A673 (cell line): Measurements from ENCODE around the gene CDC37. TPM values are rescaled to one million over a fixed set of nuclear protein-coding genes. Genes with fewer than 3 reads are reported as not detected.

Source experiments
- BruUV-seq: library from RNA; stranded (reverse); fragments of 400-500 nt; replicated peaks from 2 replicates; lab custom pipeline; 2021; lab: Mats Ljungman, UMichigan
- CTCF ChIA-PET: fragments of 300-600 bp; sonication (Branson Sonifier 250); formaldehyde crosslinking; loops from one replicate; lab custom pipeline; 2022; ENCODE audit warnings: antibody characterized with exemption; lab: Charles Lee
- POLR2A ChIA-PET: fragments of 300-600 bp; sonication (Branson Sonifier 250); formaldehyde crosslinking; loops from one replicate; lab custom pipeline; 2022; ENCODE audit warnings: antibody characterized with exemption; ENCODE audit not compliant: low non-redundant PET; lab: Charles Lee
- DNase-seq: peaks from one replicate; pipeline ENCODE4 v3.0.0-alpha.2; 2015; ENCODE audit warnings: low spot score
- H3K27ac ChIP-seq: fragments of 200-600 bp; sonication (generic); 2 replicates; pipeline ENCODE4 v1.5.1; 2016; ENCODE audit warnings: mixed run types, low read depth, mild to moderate bottlenecking, mixed read lengths, antibody characterized with exemption, low read length; ENCODE audit not compliant: poor library complexity, severe bottlenecking
- H3K27me3 ChIP-seq: fragments of 200-600 bp; sonication (generic); replicated peaks from 2 replicates; pipeline ENCODE4 v1.6.1; 2017; ENCODE audit warnings: mixed run types, low read depth, mild to moderate bottlenecking, mixed read lengths, antibody characterized with exemption, low read length; ENCODE audit not compliant: insufficient read depth, poor library complexity
- H3K36me3 ChIP-seq: fragments of 200-600 bp; sonication (generic); 2 replicates; pipeline ENCODE4 v1.6.1; 2016; ENCODE audit warnings: mixed run types, mild to moderate bottlenecking, mixed read lengths, antibody characterized with exemption, low read length; ENCODE audit not compliant: insufficient read depth, poor library complexity, severe bottlenecking
- H3K4me1 ChIP-seq: fragments of 200-600 bp; sonication (generic); 2 replicates; pipeline ENCODE4 v1.6.1; 2017; ENCODE audit warnings: mixed run types, mild to moderate bottlenecking, mixed read lengths, antibody characterized with exemption, low read length; ENCODE audit not compliant: insufficient read depth, poor library complexity, severe bottlenecking
- H3K4me3 ChIP-seq: fragments of 200-600 bp; sonication (generic); 2 replicates; pipeline ENCODE4 v1.5.1; 2016; ENCODE audit warnings: low read depth, mixed run types, mild to moderate bottlenecking, mixed read lengths, low read length; ENCODE audit not compliant: poor library complexity, severe bottlenecking
- H3K9me3 ChIP-seq: fragments of 200-600 bp; sonication (generic); 2 replicates; pipeline ENCODE4 v1.6.1; 2016; ENCODE audit warnings: mixed run types, low read depth, mild to moderate bottlenecking, mixed read lengths, antibody characterized with exemption, low read length; ENCODE audit not compliant: poor library complexity, severe bottlenecking
- CTCF ChIP-seq: fragments of 300-800, 200-600 bp; sonication (generic); conservative IDR thresholded peaks from 2 replicates; pipeline ENCODE4 v1.5.1; 2017; ENCODE audit warnings: low read depth, mild to moderate bottlenecking, antibody characterized with exemption, low read length, moderate library complexity, mixed read lengths
- EZH2 ChIP-seq: fragments of 200-600 bp; sonication (generic); IDR thresholded peaks from 2 replicates; pipeline ENCODE4 v1.6.1; 2017; ENCODE audit warnings: borderline replicate concordance, low read depth, mild to moderate bottlenecking, mixed read lengths, antibody characterized with exemption, low read length; ENCODE audit not compliant: poor library complexity, severe bottlenecking
- intact Hi-C: fragments of 100-400 bp; cut with micrococcal nuclease; formaldehyde crosslinking; loops from one replicate; pipeline ENCODE4 v1.10.0; 2022; ENCODE audit not compliant: unreplicated experiment
- total RNA-seq: library from RNA; stranded (reverse); gene quantifications from 2 replicates; pipeline ENCODE4 v1.2.3, GENCODE V29; 2021

CDC37 gene
- total RNA-seq, 1 experiment from 2014 or later = 288 TPM

DNA sequence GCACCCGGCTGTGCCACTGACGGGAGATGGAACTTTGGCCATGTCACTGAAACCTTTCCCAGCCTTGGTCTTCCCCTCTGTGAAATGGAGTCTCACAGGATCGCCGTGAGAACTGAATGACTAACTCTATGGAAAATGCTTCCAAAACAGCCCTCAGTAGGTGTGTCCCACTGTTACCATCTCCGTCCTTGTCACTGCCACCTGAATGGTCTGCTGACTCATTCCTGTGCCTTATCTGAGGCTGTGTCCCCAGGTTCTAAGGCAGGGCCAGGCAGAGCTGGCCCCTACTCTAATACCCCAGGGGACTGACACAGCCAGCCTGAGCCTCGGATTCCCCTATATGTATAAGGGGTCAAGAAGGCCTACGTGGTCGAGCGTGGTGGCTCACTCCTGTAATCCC, 4.5 kb downstream of the CDC37 start:
- TF ChIP-seq CTCF (no peak), EZH2 (no peak)
- CTCF ChIA-PET = no interaction called here

DNA sequence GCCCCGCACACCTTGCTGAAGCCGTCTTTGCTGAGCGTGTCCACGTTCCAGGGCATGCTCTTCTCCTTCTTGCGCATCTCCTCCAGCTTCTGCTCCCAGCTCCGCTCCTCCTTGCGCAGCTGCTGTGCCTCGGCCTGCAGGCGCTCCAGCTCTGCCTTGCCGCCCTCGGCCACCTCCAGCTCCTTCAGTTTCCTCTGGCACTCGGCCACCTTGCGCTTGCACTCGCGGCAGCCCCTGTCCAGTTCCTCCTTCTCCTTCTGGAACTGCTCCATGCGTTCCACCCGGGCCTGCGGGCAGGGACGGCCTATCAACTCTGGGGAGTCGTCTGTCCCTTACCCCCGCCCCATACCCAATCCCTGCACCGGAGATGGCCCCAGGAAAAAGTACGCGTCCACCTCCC, 7.4 kb downstream of the CDC37 start:
- H3K4me3 ChIP-seq = no peak overlapping the region
- H3K9me3 ChIP-seq = no peaks in the 10 kb centered on the region
- intact Hi-C loops = no loop called here
- ChIA-PET CTCF (no interaction called here), POLR2A (no interaction called here)
- H3K36me3 ChIP-seq = peaks cover 44% of the 10 kb centered on the region
- peaks cover 2% of the 10 kb centered on the region for H3K4me1 ChIP-seq
- H3K27me3 ChIP-seq = no peaks in the 10 kb centered on the region
- BruUV-seq = no TSS peak
- TF ChIP-seq CTCF (no peak), EZH2 (no peak)
- no peak for DNase-seq
- no peak overlapping the region for H3K27ac ChIP-seq

More for the DNA sequence above, 4.5 kb downstream of the CDC37 start:
- H3K4me1 ChIP-seq = peaks cover 9% of the 10 kb centered on the region
- no peaks in the 10 kb centered on the region for H3K27me3 ChIP-seq
- no peaks in the 10 kb centered on the region for H3K9me3 ChIP-seq
- POLR2A ChIA-PET = no interaction called here
- H3K36me3 ChIP-seq = peaks cover 23% of the 10 kb centered on the region
- H3K27ac ChIP-seq = no peak overlapping the region
- H3K4me3 ChIP-seq = no peak overlapping the region
- BruUV-seq = no TSS peak
- intact Hi-C loops = no loop called here
- DNase-seq = no peak

GRCh38 chr19:10395436-10395835, 7.9 kb downstream of the CDC37 start:
- ChIA-PET CTCF (no interaction called here), POLR2A (no interaction called here)
- intact Hi-C loops = no loop called here
- Histone ChIP-seq H3K27ac (no peak overlapping the region), H3K9me3 (no peaks in the 10 kb centered on the region), H3K4me1 (no peaks in the 10 kb centered on the region), H3K36me3 (peaks cover 48% of the 10 kb centered on the region), H3K27me3 (no peaks in the 10 kb centered on the region), H3K4me3 (no peak overlapping the region)
- DNase-seq = no peak
- no peak for TF ChIP-seq EZH2
- no peak for TF ChIP-seq CTCF
- BruUV-seq = TSS peak; percentile 57
